HuH-7.5 (cell line): Measurements from ENCODE around the gene CIRBP.

Experiments
- DNase-seq: peaks from one replicate; pipeline ENCODE4 v3.0.0; 2011; ENCODE audit warnings: low spot score

CIRBP gene

DNA sequence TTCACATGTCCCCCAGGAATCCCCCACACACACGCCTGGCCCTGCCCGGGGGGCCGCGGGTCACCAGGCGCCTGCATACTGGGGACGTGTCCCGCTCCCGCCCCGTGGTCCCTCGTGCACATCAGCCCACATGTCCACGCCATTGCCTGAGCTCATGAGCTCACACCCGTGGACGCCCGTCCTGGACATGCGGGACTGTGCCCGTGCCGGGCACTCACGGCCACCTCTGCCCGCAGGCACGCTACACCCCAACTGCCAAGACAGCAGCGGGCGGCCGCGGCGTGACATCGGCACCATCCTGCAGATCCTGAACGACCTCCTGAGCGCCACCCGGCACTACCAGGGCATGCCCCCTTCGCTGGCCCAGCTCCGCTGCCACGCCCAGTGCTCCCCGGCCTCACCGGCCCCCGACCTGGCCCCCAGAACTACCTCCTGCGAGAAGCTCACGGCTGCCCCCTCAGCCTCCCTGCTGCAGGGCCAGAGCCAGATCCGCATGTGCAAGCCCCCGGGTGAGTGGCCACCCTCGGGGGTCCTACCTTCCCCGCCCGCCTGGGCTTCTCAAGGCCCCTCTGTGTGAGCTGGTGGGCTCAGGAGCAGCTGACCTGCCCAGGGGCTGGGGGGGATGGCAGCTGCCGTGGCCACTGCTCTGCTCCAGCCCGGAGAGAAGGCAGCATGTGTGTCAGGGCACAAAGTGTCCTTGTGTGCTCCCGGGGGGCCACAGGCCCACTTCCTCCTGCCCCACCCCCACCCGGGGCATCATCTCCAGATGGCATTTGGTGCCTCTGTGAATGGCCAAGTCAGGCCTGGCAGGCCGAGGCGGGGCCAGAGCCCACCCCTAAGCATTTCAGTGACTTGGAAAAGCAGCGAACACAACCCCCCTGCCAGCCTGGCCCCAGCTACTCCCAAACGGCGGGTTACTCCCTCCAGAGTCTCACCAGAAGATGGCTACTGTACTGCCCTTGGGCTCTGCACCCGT, 13.7 kb upstream of the CIRBP start:
- DNase-seq = no peak

DNA sequence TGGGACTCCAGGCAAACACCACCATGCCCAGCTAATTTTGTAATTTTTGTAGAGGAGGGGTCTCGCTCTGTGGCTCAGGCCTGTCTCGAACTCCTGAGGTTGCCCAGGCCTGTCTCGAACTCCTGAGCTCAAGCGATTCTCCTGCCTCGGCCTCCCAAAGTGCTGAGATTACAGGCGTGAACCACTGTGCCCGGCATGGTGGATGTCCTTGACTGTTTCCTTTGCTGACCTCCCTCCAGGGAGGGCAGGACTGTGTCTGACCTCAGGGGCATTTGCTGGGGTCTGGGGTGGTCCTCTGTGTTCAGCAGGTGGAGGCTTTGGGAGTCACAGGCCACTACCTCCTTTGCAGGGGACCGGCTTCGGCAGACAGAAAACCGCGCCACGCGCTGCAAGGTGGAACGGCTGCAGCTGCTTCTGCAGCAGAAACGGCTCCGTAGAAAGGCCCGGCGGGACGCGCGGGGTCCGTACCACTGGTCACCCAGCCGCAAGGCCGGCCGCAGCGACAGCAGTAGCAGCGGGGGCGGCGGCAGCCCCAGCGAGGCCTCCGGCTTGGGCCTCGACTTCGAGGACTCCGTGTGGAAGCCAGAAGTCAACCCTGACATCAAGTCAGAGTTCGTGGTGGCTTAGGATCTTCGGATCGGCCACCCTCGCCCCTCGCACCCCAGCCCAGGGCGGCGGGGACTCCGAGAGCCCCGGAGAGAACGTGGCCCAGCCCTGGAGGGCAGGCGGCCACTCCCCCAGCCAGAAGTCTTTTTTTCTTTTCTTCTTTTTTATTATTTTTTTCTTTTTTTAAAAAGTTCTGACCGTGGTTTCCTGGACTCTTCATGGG, 12.3 kb upstream of the CIRBP start:
- DNase-seq = no peak

DNA sequence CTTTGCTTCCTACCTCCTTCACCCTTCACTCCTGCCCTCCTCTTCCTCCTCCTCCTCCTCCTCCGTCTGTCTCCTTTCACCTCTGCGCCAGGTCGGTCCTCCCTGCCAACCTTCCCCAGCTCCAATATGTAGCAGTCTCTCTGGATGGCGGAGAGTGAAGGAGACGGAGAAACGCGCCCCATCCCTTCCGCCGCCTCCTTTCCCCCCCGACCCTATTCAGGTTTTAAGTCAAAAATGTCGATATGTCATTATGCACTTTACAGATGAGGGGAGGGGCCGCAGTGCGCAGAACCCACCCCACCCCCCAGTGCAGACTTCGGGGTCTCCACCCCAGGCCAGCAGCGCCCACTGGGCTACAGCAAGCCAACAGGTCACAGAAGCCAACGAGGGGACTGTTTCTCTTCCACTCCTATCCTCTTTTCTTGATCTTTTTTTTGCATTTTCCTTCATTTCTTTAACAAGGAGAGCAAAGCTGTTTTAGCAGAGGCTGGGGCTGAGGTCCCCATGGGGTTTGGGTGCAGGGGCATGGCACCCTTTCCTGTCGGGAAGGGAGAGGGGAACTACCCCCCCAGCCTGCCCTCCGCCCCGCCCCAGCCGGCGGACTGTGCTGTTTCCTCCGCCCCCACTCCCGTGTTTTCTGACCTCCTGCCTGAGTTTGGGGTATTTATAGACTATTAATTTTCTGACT, 11.5 kb upstream of the CIRBP start:
- DNase-seq = no peak

DNA sequence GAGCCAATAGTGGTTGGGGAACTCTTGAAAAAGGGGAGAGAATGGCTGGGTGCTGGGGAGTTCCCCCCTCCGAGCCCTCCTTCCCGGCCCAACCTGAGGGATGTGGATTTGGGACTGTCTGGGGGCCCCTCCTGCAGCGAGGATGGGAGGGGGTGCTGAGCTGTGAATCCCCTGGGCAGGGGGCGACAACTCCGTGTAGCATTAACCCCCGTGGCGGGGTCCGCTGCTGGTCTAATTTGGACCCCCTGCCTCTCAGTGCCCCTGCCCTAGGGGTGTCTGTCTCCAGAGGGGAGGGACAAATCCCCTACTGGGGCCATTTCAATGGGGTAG, 11.0 kb upstream of the CIRBP start:
- no peak for DNase-seq

DNA sequence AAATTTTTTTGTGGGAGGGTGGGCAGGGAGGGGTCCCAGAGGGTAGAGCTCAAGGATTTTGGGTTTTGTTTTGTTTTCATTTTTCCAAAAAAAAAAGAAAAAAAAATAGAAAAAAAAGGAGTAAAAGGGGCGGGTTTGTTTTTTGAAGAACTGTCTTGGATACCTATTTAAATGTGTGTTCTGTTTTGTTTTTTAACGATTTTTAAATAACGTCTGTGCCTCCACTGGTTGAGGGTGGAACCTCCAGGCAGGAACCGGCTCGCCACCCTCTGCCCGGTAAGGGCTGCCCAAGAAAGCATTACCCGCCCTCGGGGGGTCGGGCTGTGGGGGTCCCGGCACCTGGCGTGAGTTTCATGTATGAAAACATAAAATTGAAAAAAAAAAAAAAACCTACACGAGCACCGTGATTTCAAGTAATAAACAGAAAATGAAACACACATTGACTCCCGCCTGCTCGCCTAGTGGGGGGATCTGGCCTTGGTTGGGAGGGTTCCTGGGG, 10.4 kb upstream of the CIRBP start:
- no peak for DNase-seq

DNA sequence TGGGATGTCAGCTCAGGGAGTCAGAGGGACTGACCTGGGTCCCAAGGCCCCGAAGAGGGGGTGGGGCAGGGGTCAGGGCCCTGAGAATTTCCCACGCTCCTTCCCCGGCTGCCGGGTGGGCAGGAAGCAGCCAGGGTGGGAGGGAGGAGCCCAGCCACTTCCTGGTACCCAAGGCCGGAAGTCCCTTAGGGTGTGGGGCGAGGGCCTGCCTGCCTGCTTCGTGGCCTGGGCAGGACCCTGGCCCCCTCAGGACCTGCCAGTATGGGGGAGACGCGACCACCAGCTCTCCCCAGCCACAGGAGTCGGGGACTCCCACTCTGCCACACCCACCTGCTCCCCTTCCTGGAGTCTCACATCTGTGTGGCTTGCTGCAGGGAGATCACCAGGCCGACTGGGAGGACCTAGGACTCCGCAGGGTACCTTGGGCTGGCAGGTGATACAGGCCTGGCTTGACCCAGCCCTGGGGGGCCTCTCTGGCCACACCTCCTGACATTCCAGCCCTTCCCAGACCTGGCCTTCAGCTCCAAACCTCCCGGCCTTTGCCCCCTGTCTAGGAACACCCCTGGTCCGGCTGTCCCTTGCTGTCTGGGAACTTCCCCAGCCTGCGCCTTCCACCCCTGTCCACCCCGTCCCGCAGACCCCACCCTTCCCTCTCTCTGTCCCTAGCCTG, 9.8 kb upstream of the CIRBP start:
- DNase-seq = peak; percentile 91

DNA sequence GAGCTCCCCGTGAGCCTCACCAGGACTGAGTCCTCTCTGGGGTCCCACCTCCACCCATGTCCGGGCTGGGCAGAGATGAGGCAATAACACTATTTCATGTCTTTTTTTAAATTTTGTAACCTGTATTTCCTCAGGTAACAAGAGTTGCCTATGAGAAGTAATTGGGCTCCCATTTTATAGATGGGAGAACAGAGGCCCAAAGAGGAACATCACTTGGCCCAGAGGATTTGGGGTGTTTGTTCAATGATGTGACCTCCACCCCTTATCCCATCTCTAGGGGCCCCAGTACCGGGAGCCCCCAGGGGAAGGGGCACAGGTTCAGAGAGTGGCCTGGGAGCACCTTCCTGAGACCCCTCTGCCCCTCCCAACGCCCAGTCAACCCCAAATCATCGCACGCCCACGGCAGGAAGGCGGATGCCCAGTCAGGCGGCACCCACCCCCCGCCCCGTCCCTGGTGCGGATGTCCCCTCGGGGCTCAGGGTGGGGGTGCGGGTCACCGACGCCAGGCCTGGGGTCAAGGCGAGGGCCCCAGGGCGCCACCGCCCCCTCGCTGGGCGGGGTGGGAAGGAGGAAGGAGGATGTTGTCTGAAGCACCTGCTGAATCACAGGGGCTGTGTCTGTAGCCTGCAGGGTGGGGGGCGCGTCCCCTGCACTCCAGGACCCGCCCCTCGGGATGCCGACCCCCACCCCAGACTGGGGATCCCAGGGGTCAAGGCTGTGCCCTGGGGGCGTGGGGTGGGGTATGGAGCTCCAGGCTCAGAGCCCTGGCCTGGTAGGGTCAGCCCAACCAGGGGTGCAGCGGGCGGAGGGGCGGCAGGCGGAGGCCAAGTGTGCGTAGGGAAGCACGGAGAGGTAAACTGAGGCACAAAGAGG, 9.0 kb upstream of the CIRBP start:
- DNase-seq = no peak

- DNase-seq = peak; percentile 99
Measured at GRCh38 chr19:1260749-1261537, 8.2 kb upstream of the CIRBP start.

DNA sequence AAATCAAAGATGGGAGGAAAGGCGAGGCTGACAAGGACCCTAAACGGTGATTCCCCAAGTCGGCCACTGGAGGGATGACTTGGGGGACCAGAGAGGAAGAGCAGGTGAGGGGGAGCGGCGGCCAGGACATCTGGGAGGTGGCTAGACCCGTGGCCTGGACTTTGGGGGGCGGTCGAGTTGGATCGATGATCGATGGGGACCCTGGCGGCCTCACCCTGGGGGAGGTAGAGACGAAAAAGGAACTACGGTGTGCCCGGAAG, 7.7 kb upstream of the CIRBP start:
- no peak for DNase-seq

GRCh38 chr19:1261798-1262622, 7.1 kb upstream of the CIRBP start:
- no peak for DNase-seq

GRCh38 chr19:1262623-1263123, 6.5 kb upstream of the CIRBP start:
- no peak for DNase-seq

DNA sequence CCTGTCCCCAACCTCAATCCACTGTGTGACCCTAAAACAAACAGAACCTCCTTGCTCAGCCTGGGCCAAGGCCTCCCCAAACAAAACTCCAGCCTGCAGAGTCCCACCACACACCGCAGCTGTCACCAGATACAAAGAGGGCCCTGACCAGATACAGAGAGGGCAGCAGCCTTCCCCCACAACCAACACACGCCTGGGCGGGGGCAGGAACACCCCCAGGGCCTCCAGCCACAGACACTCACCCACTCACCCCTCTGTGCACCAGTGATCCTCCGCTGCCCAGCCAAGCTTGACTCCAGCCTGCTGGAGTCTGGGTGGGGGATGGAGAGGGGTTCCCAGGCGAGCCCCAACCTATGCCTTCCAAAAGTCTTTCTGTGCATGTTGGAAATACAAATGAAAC, 5.9 kb upstream of the CIRBP start:
- DNase-seq = no peak

GRCh38 chr19:1264801-1265614, 4.1 kb upstream of the CIRBP start:
- DNase-seq = peak; percentile 94

GRCh38 chr19:1265615-1266128, 3.5 kb upstream of the CIRBP start:
- DNase-seq = no peak

DNA sequence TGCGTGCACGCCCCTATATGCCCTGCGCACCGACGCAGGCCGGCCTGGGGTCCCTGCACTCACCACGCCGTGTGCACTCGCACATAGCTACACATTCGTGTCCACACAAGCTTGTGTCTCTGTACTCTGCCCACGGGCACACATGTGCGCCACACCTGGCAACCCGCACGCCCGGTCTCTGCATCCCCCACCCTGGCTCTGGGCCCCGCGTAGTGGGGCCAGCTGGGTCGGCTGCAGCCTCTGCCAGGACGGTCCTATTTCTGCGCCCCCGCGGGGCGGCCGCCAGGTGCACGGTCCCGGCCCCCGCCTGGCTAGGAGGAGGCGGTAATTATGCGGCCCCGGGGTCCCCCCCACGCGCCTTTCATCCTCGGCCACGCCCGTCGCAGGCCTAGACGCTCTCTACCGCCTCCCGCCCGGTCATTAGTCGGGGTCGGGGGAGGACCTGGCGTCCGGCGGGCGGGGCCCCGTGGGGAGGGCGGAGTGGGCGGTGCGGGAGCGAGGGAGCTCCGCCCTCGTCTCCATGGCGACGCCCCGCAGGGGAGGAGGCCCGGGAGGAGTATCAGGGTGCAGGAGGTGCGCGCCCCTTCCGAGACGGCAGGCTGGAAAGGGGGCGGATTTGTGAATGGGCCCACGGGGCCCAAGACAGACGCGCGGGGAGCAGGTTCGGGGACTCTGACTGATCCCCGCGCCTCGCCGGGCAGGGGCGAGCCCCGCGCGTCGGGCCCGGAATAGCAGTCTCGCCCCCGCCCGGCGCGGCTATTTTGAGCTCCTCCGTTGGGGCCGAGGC, 2.8 kb upstream of the CIRBP start:
- DNase-seq = peak; percentile 97

GRCh38 chr19:1266916-1267476, 2.1 kb upstream of the CIRBP start:
- DNase-seq = peak; percentile 82
